HG03520 (cell line): ENCODE results near the gene HIVEP2.

Experiments used
- ATAC-seq: cut with Tn5 transposase; IDR thresholded peaks from one replicate; pipeline ENCODE4 v1.9.1; 2021; ENCODE audit warnings: mild to moderate bottlenecking, moderate library complexity; ENCODE audit not compliant: unreplicated experiment

HIVEP2 gene

GRCh38 chr6:142867988-142868812 is 76.8 kb downstream of the HIVEP2 start:
- no peak for ATAC-seq

- no peak for ATAC-seq
Measured at GRCh38 chr6:142867355-142867801, 77.6 kb downstream of the HIVEP2 start.

DNA sequence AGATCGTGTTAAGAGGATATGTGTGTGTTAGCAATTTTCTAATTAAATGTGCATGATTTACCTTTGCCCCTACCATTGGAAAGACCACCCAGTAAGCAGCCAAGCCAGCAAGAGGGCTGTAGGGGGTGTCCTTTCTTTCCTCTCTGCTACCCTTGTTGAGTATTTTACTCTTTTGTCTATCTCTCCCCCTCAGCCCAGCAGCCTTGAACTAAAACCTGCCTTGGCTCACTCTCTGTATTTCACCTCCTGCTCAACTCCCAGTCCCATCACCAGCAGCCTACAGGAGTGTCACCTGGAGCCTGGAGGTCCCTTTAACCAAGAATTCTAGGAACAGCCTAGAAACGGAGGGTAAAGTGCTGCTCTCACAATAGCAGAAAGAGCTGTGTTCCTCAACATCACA is 81.0 kb downstream of the HIVEP2 start:
- ATAC-seq = no peak

DNA sequence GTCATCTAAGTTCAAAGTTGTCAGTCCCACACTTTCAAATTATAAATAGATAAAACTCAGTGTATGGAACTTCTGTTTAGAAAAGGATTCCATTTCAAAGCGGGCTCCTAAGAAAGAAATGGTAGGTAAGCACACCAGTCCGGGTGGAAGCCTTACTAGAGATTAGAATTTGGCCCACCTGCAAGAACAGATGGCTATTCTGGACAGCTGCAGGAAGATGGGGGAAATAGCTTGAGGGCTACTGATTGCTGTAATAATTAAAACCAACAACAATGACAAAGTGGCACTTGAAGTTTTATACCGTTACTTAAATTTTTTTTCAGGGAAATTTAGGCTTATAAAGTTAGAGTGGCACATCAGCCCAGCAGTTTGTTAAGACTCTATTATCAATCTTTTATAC is 83.3 kb downstream of the HIVEP2 start:
- ATAC-seq = no peak

- ATAC-seq = no peak
Measured at GRCh38 chr6:142860498-142860897, 84.5 kb downstream of the HIVEP2 start.

- peak; percentile 0 for ATAC-seq
Measured at GRCh38 chr6:142857796-142858555, 87.0 kb downstream of the HIVEP2 start.

DNA sequence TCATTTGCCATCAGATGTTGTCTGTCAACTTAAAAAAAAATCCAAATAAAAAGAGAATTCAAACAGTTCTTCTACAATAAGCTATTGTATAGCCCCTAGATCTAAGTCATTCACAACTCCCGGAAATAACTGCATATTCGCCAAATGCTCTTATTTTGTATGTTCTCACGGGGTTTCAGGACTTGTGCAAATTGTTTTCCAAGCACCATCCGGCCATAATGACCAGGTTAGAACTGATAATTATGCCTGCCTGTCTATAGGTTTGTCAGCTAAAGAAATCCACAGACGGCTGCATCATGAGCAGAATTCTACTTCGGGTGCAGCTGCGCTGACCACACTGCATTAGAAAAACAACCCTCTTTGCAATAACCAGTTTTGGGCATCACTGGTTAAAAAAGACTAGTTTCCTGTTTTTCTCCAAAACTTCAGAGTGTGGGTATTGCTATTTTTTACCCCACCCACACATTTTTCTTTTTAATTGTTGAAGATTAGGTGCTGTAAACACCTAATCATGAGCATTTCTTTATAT is 87.7 kb downstream of the HIVEP2 start:
- peak; percentile 40 for ATAC-seq

DNA sequence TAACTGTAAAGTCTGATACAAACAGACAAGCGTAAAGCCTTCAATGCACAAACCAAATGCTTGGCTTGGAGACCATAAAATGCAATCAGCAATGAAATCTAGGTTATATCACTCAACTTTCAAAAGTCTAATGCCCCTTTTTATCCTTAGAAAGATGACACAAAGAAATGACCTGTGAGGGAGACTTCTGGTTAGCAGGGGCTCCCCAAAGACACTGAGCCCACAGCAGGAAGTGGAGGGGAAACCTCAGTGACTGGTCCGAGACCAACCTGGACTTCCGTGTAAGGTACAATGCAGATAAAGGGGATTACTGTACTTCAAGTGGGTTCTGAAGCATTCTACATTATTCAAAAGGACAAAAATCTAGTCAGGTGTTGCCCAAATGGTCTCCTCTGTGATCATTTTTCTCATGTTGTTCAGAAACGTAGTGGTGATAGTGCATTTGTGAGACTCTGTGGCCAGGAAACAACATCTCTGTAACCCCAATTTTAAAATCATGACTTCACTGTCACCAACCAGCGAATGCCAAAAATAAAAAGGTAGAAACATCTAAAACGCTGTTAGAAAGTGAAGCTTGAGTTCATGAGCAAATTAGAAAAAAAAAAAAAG is 88.2 kb downstream of the HIVEP2 start:
- peak; percentile 57 for ATAC-seq

GRCh38 chr6:142855893-142856623 is 88.9 kb downstream of the HIVEP2 start:
- ATAC-seq = peak; percentile 27

- ATAC-seq = no peak
Measured at GRCh38 chr6:142854589-142855488, 90.1 kb downstream of the HIVEP2 start.

DNA sequence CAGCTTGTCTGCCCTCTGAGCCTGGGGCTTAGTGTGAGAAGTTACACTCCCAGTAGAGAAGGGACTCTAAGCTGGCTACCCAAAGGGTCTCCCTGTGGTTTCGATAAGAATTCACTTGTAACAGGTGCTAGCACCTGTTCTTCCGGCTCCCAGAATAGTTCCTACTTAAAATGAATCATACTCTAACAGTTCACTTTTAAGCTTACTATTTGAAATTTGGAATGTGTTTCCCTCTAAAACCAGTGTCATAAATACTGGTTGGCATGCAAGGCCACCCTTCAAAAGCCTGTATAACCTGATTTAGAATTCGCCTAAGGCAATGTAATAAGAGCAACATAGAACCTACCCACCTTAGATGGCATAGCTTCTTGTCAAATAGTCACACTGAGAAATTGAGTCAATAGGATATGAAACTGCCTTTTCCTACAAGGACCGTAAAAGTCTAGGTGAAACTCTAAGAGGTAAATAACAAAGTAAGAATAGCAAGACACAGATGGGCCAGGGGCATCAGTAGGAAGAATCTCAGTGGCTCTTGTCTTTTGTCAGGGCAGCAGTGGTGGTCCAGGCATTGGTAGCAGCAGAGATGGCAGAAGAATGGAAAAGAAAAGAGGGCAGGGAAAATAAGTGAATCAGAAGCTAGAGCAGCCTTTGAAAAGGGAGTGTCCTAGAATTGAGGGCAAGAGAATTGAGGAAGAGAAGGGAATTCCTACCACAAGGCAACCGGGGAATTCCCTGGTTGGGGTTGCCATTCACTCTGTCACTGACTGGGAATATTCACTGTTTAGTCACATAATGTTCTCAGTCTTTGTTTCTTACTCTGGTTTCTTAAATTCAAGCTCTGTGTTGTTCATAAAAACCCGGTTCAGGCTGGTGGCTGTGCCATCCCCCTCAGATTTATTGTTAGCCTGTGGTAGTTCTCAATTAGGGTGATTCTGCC is 91.5 kb downstream of the HIVEP2 start:
- ATAC-seq = no peak

- no peak for ATAC-seq
Measured at GRCh38 chr6:142851601-142852000, 93.4 kb downstream of the HIVEP2 start.

DNA sequence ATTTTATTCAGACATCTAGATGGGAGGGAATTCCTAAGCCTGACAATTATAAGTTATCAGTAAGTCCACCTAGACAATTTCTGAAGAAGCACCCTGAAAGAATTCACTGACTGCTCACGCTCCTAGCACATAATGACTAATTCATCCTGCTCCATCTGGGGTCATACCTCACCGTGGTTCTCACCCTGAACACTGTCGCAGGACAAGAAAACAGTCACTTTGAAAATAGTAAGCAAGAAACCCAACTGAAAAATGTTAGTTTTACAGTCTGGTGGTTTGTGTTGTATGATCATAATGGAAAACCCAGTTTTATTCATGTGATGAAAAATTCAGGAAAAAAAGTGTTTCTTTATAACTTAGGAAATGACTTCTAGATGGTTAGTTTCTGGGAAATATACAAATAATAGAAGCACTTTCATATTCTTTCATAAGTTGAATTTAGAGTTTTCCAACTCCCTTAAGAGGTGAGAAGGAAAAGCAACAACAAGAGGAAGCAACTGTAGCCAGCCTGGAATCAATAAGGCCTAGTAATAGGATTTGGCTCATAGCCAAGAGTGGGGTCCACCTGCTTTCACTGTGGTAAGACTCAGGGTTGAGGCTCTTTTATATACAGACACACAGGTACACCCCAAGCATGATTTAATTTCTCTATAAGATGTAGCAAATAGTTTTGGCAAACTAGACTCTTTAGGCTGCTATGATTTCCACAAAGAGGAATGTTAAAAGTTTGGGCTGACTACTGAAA is 94.1 kb downstream of the HIVEP2 start:
- ATAC-seq = peak; percentile 44

DNA sequence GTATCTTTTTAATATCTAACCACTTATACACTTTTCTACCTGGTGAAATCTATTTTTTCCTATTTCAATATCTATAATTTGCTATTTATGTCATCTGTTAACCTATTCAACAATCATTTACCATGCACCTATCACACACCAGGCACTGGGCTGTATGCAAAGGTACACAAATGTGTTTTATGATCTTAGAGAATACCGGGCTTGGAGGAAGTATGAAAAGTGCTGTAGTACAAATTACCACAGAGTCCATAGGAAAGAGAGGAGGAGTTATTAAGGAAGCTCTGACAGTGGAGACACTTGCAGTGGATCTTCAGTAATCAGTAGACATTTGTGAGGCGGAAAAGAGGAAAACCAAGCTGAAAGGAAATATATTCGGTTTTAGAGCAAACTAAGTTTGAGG is 96.0 kb downstream of the HIVEP2 start:
- no peak for ATAC-seq

DNA sequence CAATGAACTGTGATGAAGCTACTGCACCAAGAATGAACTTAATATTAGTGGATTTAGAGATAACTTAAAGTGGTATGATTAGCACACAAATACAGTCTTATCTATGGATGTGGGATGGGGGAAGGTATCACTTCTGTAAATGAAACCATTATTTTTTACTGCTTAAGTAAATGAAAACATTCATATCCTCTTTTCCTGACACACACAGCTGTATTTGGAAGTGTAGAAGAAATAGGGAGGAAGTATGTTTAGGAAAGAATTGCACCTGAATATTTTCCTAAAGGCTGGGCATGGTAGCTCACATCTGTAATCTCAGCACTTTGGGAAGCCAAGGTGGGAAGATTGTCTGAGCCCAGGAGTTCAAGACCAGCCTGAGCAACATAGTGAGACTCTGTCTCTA is 96.8 kb downstream of the HIVEP2 start:
- no peak for ATAC-seq

DNA sequence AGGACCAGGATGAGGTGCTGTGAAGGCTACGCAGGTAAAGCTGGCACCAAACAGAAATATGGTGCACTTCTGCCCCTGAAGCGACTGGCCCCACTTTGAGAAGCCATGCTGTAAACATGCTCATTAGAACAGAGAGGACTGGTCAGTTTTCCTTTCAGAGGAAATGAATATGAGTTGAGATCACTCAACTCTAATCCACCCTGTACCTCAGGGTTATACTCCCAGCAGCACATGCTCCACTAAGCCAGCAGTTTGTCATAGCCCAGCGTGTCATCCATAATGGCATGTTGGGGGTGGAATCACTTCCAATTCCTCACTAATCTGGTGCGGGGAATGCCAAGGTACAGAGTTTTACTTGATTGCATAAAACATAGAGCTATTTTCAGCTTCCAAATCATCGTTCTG is 98.1 kb downstream of the HIVEP2 start:
- ATAC-seq = no peak

GRCh38 chr6:142846459-142846831 is 98.5 kb downstream of the HIVEP2 start:
- ATAC-seq = no peak
